T-helper 22 cell (primary cell): ENCODE measurements around the gene GKN2.
"Not testable (repeated sequence)": the region's sequence is repeated elsewhere in the genome, so short reads cannot be mapped to it uniquely, and the experiment has no call there.

ENCODE experiments used
- DNase-seq: peaks from one replicate; pipeline ENCODE4 v3.0.0-alpha.2; 2020; ENCODE audit warnings: low read depth

GKN2 gene

GRCh38 chr2:68959001-68959400 lies 6.3 kb upstream of the GKN2 start:
- no peak for DNase-seq

GRCh38 chr2:68955432-68955831 lies 2.7 kb upstream of the GKN2 start:
- not testable (repeated sequence) for DNase-seq

- no peak for DNase-seq
These were observed 794 bp downstream of the GKN2 start for GRCh38 chr2:68951899-68952298.

- no peak for DNase-seq
These were observed 4.0 kb downstream of the GKN2 start for GRCh38 chr2:68948710-68949109.

- no peak for DNase-seq
These were observed 6.6 kb downstream of the GKN2 start for GRCh38 chr2:68946117-68946516.

- DNase-seq: peak; percentile 7
These were observed 8.8 kb downstream of the GKN2 start for GRCh38 chr2:68943581-68944568.

- no peak for DNase-seq
These were observed 9.9 kb downstream of the GKN2 start for GRCh38 chr2:68942827-68943226.

GRCh38 chr2:68940369-68940768 lies 12.3 kb downstream of the GKN2 start:
- no peak for DNase-seq

- DNase-seq: no peak
These were observed 12.7 kb downstream of the GKN2 start for GRCh38 chr2:68939962-68940361.

GRCh38 chr2:68938938-68939337 lies 13.8 kb downstream of the GKN2 start:
- DNase-seq: no peak

- no peak for DNase-seq
These were observed 15.2 kb downstream of the GKN2 start for GRCh38 chr2:68937346-68938055.

GRCh38 chr2:68936889-68937288 lies 15.8 kb downstream of the GKN2 start:
- no peak for DNase-seq

GRCh38 chr2:68936427-68936826 lies 16.3 kb downstream of the GKN2 start:
- no peak for DNase-seq

GRCh38 chr2:68935471-68935870 lies 17.2 kb downstream of the GKN2 start:
- DNase-seq: no peak

- DNase-seq: no peak
These were observed 18.7 kb downstream of the GKN2 start for GRCh38 chr2:68934021-68934420.

- DNase-seq: no peak
These were observed 20.3 kb downstream of the GKN2 start for GRCh38 chr2:68932402-68932801.

GRCh38 chr2:68931799-68932198 lies 20.9 kb downstream of the GKN2 start:
- DNase-seq: no peak

- no peak for DNase-seq
These were observed 21.5 kb downstream of the GKN2 start for GRCh38 chr2:68931149-68931711.

GRCh38 chr2:68926796-68927195 lies 25.9 kb downstream of the GKN2 start:
- DNase-seq: no peak

- peak; percentile 32 for DNase-seq
These were observed 27.3 kb downstream of the GKN2 start for GRCh38 chr2:68925295-68925896.

GRCh38 chr2:68921646-68922045 lies 31.0 kb downstream of the GKN2 start:
- DNase-seq: no peak

GRCh38 chr2:68920481-68921170 lies 32.1 kb downstream of the GKN2 start:
- DNase-seq: no peak
